Activated CD8-positive, alpha-beta memory T cell treated with anti-CD3 and anti-CD28 coated beads for 4 hours (primary cell): ENCODE measurements around the gene TNFRSF11A.

Experiments used
- DNase-seq, 2 donors: peaks; one replicate each; pipeline ENCODE4 v3.0.0-alpha.2; 2020; ENCODE audit warnings: low read depth in 2 of 2

TNFRSF11A gene

GRCh38 chr18:62343316-62343715, 18.2 kb downstream of the TNFRSF11A start:
- no peak for DNase-seq

GRCh38 chr18:62345909-62346308, 20.8 kb downstream of the TNFRSF11A start:
- DNase-seq, result no peak

- DNase-seq, result no peak
Observed at GRCh38 chr18:62346333-62347088, 21.4 kb downstream of the TNFRSF11A start.

- DNase-seq, result no peak
Observed at GRCh38 chr18:62347089-62347506, 22.0 kb downstream of the TNFRSF11A start.

GRCh38 chr18:62348474-62348873, 23.4 kb downstream of the TNFRSF11A start:
- DNase-seq, result no peak

- no peak for DNase-seq
Observed at GRCh38 chr18:62353170-62353569, 28.1 kb downstream of the TNFRSF11A start.

- no peak for DNase-seq
Observed at GRCh38 chr18:62354151-62354550, 29.0 kb downstream of the TNFRSF11A start.

GRCh38 chr18:62357079-62357719, 32.1 kb downstream of the TNFRSF11A start:
- no peak for DNase-seq

GRCh38 chr18:62360805-62361204, 35.7 kb downstream of the TNFRSF11A start:
- DNase-seq, result no peak

GRCh38 chr18:62361288-62361687, 36.2 kb downstream of the TNFRSF11A start:
- no peak for DNase-seq

GRCh38 chr18:62364558-62364957, 39.4 kb downstream of the TNFRSF11A start:
- no peak for DNase-seq

- DNase-seq, result no peak
Observed at GRCh38 chr18:62365420-62365819, 40.3 kb downstream of the TNFRSF11A start.

- DNase-seq, result no peak
Observed at GRCh38 chr18:62366992-62367391, 41.9 kb downstream of the TNFRSF11A start.

- DNase-seq, result no peak
Observed at GRCh38 chr18:62368100-62368499, 43.0 kb downstream of the TNFRSF11A start.

GRCh38 chr18:62369129-62369644, 44.1 kb downstream of the TNFRSF11A start:
- no peak for DNase-seq

- DNase-seq, result no peak
Observed at GRCh38 chr18:62370366-62370765, 45.3 kb downstream of the TNFRSF11A start.

GRCh38 chr18:62371436-62371835, 46.3 kb downstream of the TNFRSF11A start:
- DNase-seq, result no peak

- DNase-seq, result no peak
Observed at GRCh38 chr18:62372156-62372555, 47.0 kb downstream of the TNFRSF11A start.

GRCh38 chr18:62372882-62373281, 47.8 kb downstream of the TNFRSF11A start:
- no peak for DNase-seq

GRCh38 chr18:62374410-62374965, 49.4 kb downstream of the TNFRSF11A start:
- DNase-seq, result no peak

- DNase-seq, result no peak
Observed at GRCh38 chr18:62377131-62377807, 52.2 kb downstream of the TNFRSF11A start.

- DNase-seq, result no peak
Observed at GRCh38 chr18:62379051-62379450, 53.9 kb downstream of the TNFRSF11A start.
